Globus pallidus (tissue), 1 donor: ENCODE results near the gene HGS.

Experiments
- DNase-seq: peaks from one replicate; pipeline ENCODE4 v3.0.0-alpha.2; 2015; ENCODE audit warnings: low spot score

Gene HGS

DNA sequence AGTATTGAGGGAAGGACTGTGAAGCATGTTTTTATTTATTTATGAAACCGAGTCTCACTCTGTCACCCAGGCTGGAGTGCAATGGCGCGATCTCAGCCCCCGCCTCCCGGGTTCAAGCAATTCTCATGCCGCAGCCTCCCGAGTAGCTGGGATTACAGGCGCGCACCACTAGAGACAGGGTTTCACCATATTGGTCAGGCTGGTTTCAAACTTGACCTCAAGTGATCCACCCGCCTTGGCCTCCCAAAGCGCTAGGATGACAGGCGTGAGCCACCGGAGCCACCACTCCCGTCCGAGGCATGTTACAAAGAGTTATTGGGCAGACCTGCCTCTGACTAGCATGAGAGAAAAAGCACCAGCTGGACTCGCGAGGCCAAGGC lies 22.4 kb downstream of the HGS start:
- DNase-seq: no peak

DNA sequence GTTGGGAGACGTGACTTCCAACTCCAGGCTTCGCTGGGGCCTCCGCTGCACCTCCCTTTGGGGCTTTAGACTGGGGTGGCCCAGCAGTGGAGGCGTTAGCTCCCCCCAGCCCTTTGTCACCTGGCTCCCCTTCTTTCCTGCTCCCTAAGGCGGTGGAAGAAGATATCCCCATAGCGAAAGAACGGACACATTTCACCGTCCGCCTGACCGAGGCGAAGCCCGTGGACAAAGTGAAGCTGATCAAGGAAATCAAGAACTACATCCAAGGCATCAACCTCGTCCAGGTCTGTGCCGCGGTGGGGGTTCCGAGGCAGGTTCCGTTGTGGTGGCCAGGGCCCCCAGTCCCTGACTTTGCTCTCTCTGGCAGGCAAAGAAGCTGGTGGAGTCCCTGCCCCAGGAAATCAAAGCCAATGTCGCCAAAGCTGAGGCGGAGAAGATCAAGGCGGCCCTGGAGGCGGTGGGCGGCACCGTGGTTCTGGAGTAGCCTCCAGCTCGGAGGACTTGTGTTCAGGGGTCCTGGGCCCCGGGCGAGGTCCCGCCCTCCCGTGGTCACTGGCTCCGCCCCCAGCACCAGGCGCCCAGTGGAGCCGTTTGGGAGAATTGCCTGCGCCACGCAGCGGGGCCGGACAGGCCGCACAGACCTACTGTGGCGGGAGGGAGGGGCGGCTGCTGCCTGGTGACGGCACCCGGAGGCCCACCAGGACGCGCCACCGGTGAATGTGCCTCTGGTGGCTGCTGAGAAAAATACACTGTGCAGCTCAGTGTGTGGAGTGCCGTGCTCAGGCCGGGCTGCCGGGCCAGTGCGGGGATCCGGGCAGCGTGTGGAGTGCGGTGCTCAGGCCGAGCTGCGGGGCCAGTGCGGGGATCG lies 23.2 kb downstream of the HGS start:
- DNase-seq: no peak

DNA sequence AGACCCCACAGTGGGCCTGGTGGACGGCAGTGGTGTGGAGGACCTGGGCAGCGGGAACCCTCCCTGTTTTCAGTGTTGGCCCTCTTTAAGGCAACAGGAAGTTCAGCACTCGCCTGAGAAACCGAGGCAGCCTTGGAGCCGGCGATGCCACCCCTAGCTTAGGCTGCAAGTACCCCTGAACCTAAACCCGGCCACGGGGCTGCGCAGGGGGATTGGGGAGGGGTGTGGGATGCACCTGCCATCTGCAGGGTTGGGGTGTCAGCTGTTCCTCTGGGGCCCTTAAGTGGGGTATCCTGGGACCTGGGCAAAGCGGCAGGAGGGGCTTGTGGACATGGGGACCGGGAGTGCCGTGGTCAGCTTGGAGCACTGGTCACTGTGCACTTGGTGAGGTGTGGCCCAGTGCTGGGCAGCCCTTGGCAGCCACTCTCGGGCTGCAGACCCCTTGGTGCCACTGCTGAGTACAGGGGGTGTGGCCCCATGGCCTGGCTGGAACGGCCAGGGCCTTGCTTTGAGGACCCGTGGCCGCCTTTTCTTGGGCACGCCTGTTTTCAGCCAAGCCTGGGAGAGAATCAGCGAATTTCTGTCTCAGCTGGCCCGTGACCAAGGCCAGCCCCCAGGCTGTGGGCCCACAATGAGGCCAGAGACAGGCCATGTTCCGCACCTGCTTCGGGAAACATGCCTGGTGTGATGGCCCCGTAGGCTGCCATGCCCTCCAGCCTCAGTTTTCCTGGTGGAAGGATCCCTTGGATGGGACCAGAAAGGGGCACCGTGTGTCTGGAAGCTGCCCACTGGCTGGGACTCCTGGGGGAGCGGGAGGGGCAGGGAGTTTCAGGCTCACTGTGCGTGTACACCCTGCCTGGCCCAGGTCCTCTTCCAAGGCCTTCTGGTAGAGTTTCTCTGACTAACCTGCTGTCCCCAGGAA lies 24.2 kb downstream of the HGS start:
- DNase-seq: no peak

DNA sequence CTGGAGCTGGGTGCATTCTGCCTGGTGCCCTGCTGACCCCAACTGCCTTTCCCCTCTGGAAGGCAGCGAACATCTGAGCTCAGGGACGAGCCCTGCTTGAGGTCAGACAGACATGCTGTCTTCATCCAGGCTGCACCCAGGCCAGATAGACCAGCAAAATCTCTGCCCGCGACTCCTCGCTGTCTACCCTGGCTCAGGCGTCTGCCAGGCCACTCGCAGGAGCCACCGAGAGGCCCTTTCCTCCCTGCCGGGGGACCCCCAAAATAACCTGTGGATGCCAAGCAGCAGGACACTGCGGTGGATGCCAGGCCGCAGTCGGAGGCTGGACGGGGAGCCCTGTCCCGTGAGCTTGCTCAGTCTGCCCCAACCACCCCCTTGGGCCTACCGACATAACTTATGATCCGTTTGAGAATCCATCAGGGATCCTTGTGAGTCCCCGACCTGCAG lies 25.0 kb downstream of the HGS start:
- no peak for DNase-seq

DNA sequence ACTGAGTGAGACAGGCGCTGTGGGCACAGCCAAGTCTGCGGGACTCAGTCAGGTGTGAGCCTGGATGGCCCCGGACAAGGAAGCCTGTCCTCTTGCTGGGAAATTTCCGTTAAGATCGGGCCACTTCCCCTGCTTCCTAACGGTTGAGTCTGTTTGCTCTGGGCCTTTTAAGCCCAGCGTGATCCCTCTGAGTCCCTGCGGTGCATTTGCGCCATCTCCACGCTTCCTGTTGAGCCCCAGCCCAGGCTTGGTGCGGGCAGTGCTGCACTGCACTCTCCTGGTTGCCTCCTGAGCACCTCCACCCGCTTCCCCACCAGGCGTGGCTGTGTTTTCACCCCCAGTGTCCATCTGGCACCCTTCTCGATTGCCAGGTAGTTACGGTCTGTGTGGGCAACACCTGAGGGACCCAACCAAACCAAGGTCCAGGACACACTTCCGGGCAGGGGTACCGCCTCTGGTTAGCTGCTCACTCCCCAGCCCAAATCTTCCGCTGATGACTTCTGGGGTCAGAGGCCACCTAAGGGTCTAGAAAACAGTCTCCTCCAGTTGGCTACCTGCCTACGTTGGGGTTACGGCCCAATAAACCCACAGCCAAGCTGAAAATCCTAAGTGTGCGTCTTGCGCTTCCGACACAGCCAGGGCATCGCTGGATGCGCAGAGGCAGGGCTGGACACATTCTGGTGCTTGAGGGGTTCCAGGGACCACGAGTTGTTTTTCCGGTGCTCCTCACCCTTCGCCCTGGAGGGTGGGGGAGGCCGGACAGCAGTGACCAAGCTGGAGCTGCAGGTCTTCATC lies 26.9 kb downstream of the HGS start:
- DNase-seq: no peak

DNA sequence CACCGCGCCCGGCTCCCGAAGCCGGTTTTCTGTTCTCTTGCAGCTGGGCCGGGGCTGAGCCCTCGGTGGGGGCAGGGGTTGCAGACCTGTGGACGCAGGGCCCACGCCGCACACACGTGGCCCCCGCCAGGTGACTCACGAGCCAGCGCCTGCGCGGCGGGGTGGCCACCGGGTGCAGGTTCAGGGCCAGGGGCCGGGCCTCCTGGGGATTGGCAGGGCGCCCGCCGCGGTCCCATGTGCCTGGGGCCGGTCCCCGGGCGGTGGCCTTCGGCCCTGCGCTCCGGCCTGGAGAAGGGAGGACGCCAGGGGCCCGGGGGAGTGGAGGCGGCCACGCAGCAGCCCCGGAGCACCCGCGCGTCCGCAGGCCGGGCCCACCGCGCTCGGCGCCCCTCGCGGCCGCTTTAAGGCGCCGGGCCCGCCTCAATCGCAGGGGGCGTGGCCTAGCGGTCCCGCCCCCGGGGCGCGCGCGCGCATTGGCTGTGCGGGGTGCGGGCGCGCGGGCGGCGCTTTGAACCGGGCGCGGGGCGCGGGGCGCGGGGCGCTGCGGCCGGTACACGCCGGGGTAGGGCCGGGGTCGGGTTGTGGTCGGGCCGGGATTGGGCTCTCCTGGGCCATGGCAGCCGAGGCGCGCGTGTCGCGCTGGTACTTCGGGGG lies 28.1 kb downstream of the HGS start, which contains the start of gene SLC25A10:
Gene SLC25A10, plus strand, starts transcription at position 471 of the 654 bp plus-strand sequence. Its CDS starts 143 bp downstream, at position 614.
- peak; percentile 63 for DNase-seq

DNA sequence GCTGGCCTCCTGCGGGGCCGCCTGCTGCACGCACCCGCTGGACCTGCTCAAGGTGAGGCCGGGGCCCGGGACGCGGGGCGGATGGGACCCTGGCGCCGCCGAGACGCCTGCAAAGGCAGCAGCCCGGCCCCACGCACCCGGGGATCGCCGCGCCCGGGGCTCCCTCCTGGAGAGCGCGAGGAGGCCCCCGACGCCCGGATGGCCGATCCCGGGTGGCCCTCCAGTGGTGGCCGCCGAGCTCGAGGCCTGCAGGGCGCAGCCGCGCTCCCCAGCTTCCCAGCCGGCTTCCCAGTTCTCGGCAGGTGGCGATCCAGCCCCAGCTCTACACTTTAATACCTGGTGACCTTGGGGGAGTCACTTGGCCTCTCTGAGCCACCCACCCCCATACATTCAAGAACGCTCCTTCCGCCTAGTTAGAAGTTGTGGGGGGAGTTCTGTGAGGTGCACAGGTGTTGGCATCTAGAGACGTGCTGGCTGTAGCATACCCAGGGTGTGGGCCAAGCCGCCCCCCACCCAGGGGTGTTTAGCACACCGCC lies 28.7 kb downstream of the HGS start:
- DNase-seq: no peak

DNA sequence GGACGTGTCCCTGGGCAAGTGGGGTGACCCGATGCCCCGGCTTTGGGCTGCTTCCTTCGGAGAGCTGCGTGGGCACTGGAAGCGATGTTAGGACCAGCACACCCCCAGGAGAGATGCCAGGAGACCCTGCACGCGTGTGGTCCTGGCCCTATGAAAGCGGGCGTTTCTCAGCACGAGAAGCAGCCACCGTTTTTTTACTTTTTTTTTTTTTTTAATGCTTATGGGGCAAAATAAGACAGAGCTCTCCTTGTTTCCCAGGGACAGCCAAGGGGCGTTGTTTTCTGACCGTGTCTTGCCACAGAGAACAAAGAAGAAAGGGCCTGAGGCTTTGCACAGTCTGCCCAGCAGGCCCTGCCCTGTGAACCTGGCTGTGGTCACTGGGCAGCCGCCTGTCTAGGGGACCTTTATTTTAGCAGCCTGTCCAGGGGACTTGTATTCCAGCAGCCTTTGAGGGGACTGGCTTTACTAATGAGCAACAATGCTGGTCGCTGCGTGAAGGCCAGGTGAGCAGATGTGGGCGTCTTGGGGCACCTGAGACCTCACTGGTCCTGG lies 29.3 kb downstream of the HGS start:
- no peak for DNase-seq

DNA sequence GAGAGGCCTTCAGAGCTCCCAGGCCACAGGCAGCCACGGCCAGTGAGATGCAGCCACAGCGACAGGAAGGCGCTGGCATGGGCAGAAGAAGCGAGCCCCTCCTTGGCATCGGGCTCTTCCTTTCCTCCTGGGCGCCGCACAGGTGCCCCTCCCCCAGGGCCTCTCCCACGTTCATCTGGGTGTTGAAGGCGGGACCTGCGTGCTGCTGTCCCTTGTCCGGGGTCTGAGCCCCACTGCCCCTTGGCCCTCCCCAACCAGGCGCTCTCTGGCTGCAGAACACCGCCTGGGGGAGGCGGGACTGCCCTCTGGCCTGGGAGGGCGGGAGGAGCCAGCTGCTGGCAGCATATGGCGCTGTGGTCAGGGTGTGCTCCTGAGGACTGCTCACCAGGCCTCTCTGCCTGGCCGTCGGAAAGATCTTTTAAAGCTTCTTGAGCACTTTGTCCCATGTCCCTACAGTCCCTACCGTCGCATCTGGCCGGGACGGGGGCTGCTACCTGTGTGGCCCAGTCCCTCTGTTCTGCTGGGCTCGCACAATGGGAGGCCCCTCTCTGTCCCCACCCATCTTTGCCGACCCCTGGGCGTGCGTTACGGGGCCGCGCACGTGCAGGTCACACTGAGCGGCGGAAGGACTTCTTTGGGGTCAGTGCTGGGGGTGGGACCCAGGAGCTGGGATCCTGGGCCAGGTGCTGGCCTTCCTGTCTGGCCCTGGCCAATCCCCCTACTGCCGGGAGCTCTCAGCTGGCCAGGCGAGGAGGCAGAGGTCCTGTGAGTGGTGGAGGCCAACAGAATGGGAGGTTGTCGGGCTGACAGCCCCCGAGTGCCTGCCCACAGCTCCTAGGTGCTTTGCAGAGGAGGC lies 30.0 kb downstream of the HGS start:
- DNase-seq: no peak

DNA sequence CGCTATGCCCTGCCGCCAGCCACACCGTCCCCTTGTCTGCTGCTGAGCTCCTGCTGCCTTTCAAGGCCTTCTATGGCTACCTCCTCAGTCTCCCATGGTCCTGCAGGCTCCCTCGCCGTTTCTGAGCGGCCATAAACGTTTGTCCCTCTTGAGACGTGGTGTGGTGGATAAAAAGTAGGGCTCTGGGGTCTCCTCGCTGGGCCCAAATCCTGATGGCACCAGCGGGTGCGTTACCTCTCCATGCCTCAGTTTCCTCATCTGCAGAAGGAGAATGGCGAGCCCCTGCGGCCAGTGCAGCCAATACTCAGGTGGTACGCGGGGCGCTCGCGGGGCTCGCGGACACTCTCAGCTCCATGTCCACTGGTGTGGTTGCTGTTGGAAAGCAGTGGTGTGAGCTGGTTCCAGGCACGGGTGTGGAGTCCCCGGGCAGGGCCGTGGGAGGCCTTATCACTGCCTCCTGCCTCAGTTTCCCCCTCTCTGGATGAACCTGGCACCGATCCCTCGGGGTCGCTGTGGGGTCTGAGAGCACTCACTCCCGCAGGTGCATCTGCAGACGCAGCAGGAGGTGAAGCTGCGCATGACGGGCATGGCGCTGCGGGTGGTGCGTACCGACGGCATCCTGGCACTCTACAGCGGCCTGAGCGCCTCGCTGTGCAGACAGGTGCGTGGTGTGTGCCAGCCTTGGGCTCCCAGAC lies 30.7 kb downstream of the HGS start:
- no peak for DNase-seq

DNA sequence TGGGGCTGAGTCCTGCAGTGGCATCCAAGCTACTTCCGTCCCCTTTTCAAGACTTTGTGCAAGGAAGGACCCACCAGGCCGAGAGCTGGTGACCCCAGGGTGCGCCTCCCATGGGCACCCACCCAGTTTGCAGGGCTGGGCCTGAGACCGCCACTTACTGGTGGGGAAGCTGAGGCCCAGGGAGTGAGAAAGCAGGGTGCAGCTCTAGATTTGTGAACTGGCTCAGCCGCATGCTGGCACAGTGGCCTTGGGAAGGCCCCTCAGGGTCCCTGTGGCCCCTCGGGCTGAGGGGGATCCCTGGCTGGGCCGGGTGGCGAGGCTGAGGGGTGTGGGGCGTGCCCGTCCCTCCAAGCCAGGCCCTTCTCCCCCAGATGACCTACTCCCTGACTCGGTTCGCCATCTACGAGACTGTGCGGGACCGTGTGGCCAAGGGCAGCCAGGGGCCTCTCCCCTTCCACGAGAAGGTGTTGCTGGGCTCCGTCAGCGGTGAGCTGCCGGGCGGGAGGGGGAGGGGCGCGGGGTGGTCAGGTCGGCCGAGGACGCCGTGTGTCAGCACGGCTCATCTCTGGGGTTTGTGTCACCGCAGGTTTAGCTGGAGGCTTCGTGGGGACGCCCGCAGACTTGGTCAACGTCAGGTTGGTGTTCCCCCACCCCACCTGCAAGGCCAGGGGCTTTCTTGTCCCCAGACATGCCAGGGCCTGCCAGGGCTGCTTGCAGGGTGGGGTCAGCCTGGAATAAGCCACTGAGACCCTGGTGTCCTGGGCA lies 31.5 kb downstream of the HGS start:
- DNase-seq: no peak

DNA sequence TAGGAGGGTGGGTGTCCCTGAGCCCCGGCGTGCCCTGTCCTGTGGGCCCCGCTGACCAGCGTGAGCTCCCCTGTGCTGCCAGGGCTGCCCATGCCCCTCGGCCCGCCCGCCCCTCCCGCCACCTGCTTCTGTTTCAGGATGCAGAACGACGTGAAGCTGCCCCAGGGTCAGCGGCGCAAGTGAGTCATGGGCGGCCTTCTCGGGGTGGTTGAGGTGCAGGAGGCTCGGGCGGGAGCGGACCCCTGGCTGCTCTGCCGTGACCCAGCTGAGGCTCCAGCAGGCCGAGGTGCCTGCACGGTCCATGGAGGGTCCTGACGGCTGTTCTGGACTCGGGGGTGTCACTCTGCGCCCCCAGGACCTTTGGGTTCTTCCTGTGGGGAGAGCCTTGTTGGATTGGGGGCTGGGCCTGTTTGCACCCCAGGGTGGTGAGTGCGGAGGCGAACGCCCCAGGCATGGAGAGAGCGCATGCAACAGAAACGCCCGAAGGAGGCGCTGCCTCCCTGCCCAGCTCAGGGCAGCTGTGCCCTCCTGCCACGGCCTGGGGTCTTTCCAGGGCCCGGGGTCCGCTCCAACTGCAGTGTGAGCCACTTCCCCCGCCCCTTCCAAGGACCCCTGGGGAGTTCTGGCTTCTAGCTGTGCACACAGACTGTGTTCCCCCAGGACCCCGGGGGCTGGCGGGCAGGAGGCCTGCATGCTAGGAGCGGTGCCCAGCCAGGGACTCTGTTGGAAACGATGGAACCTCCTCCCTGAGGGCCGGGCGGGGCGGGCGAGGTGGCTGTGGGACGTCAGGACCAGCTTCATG lies 32.3 kb downstream of the HGS start:
- no peak for DNase-seq

DNA sequence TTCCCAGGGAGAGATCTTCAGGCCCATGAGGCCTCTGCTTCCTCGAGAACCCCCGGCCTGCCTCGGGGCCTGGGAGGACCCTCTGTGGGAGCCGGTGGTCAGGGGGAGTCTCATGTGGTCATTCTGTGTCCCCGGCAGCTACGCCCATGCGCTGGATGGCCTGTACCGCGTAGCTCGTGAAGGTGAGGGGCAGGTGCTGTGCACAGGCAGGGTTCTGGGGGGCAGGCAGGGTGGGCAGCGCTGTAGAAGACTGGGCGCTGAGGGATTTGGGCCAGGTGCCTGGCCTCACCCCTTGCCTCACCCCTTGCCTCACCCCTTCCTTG lies 32.8 kb downstream of the HGS start:
- no peak for DNase-seq

DNA sequence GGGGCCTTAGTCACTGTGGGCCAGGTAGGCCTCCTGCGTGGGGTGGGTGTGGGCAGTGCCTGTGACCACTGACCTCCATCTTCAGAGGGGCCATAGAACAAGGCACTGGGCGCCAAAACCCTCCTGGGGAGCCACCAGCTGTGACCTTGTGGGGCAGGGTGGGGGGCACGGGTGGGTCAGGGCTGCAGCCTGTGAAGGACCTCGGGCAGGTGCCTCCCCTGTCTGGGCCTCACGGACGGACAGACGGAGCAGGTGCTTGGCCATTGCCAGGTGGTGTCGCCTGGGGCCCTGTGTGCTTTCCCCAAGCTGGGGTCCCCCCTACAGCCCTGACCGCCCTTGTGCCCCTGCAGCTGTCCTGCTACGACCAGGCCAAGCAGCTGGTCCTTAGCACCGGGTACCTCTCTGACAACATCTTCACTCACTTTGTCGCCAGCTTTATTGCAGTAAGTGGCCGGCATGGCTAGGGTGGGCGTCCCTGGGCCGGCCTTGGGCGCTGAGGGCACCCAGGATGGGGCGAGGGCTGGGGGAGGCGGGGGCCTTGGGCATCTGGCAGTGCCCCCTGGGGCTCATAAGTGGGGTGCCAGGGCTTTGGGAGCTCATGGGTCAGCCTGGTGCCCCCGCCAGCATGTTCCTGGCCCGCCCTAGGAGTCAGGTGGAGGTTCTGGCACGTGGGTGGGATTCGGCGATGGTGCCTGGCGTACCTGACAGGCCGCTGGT lies 33.4 kb downstream of the HGS start:
- no peak for DNase-seq

DNA sequence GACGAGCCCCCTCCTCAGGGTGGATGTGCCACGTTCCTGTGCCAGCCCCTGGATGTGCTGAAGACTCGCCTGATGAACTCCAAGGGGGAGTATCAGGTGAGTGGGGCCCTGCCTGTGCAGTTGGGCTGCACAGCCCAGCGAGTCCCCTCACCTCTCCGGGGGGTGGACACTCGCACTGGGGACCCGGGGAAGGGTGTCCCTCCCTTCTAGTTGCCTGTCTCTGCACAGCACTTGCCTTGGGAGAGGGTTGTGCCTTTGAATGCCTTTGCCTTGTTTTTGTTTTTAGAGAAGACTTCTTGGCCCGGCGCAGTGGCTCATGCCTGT lies 33.9 kb downstream of the HGS start:
- DNase-seq: no peak

DNA sequence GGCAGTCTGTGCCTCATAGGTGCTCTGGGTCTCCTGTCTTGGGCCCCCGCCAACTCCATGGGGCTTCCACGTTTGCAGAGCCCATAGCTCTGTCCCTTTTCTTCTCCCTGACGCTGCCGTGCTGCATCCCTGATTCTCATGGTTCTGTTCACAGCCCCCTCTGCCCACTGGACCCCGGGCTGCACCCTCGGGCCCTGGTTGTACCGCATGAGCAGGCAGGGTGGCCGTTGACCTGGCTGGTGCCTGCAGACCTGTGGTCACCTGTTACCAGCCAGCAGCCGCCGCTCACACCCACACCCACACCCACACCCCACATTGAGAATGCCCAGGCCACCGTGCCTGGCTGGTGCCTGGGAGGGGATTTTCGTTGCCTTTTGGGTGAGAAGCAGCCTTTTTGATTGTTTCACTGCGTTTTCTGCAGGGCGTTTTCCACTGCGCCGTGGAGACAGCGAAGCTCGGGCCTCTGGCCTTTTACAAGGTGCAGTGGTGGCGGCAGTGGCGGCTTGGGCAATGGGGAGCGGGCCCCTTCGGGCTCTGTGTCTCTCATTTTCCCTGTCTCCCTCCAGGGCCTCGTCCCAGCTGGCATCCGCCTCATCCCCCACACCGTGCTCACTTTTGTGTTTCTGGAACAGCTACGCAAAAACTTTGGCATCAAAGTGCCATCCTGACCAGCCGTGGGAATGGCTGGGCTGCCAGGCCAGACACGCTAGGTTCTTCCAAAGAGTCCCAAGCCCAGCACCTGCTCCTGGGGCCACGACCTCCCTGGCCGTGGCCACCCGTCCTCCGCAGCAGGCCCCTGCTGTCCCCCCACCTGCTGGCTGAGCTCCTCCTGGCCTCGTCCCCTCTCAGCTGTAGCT lies 35.8 kb downstream of the HGS start:
- DNase-seq: peak; percentile 42
